COR-L47 (cell line): ENCODE results near the gene SMURF1.

ENCODE experiments used
- DNase-seq: peaks from one replicate; lab custom pipeline; 2025; lab: John Stamatoyannopoulos, UW

Gene SMURF1

GRCh38 chr7:99005776-99006175, 138.1 kb downstream of the SMURF1 start:
- no peak for DNase-seq

- no peak for DNase-seq
These were observed 139.0 kb downstream of the SMURF1 start for GRCh38 chr7:99004781-99005500.

GRCh38 chr7:99004216-99004615, 139.7 kb downstream of the SMURF1 start:
- no peak for DNase-seq

- DNase-seq: no peak
These were observed 140.5 kb downstream of the SMURF1 start for GRCh38 chr7:99003419-99003818.

GRCh38 chr7:99002827-99003212, 141.1 kb downstream of the SMURF1 start:
- DNase-seq: no peak

GRCh38 chr7:99002148-99002826, 141.6 kb downstream of the SMURF1 start:
- no peak for DNase-seq

GRCh38 chr7:99001482-99002147, 142.3 kb downstream of the SMURF1 start:
- DNase-seq: no peak

GRCh38 chr7:99000904-99001465, 142.9 kb downstream of the SMURF1 start:
- DNase-seq: no peak

GRCh38 chr7:99000196-99000903, 143.6 kb downstream of the SMURF1 start:
- no peak for DNase-seq

- no peak for DNase-seq
These were observed 144.8 kb downstream of the SMURF1 start for GRCh38 chr7:98998821-98999725.

- no peak for DNase-seq
These were observed 146.1 kb downstream of the SMURF1 start for GRCh38 chr7:98997846-98998245.

- no peak for DNase-seq
These were observed 147.8 kb downstream of the SMURF1 start for GRCh38 chr7:98996150-98996552.

GRCh38 chr7:98995523-98996149, 148.3 kb downstream of the SMURF1 start:
- no peak for DNase-seq

- no peak for DNase-seq
These were observed 148.8 kb downstream of the SMURF1 start for GRCh38 chr7:98995111-98995510.

GRCh38 chr7:98994046-98994944, 149.6 kb downstream of the SMURF1 start:
- no peak for DNase-seq

GRCh38 chr7:98993024-98993897, 150.6 kb downstream of the SMURF1 start:
- no peak for DNase-seq

- DNase-seq: no peak
These were observed 151.8 kb downstream of the SMURF1 start for GRCh38 chr7:98992076-98992475.

GRCh38 chr7:98991141-98991540, 152.8 kb downstream of the SMURF1 start:
- no peak for DNase-seq

- DNase-seq: no peak
These were observed 153.6 kb downstream of the SMURF1 start for GRCh38 chr7:98990356-98990755.
